K562 (cell line): ENCODE measurements around the gene TMEM179.
A peak's percentile ranks its signal among the peaks of the same experiment; 100 is the strongest.

Source experiments
- DMBX1 ChIP-seq: fragments of 250-450 bp; sonication (Bioruptor Pico); IDR thresholded peaks from 2 replicates; pipeline ENCODE4 v1.8.0; 2022; ENCODE audit warnings: inconsistent platforms, mild to moderate bottlenecking, moderate library complexity, borderline replicate concordance
- TF ChIP-seq, protein P1 (sequence below), 3 experiments: IDR thresholded peaks in 2 of 3; conservative IDR thresholded peaks in 1 of 3; 2 replicates each; pipeline ENCODE4 v1.5.1; 2011 to 2012; ENCODE audit warnings: low read length in 3 of 3, mild to moderate bottlenecking in 3 of 3, control low read depth in 2 of 3, improper control_type of control experiment in 1 of 3, inconsistent platforms in 1 of 3, low read depth in 1 of 3, mixed read lengths in 1 of 3, moderate library complexity in 1 of 3; ENCODE audit not compliant: insufficient read depth in 2 of 3

DNA sequence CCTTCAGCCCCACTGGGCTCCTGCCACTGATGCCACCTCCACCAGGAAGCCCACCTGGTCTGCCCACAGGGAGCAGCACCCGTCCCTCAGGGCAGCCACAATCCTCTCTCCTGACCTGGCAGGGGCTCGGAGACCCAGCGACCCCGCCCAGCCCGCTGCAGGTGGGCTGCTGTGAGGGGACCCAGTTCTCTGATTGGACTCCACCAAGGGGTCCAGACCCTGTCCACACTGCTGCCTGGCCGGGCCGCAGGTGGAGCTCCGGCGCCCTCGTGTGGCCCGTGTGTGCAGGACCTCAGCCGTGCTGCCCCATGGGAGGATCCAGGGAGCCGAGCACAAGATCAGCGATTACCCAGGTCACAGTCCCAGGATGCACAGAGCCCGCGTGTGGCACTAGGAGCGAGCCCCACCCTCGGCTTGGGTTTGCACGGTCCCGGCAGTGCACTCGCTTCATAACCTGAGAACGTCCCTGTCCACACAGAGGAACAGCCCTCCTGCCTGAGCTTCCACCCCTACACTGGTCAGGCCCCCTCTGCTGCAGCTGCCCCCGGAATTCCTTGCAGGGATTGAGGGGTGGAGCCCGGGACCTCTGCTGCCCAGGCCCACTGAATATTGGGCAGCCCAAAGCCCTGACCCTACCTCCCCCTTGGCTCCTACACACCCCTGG lies 35.4 kb upstream of the TMEM179 start:
- TF ChIP-seq, protein P1, sequence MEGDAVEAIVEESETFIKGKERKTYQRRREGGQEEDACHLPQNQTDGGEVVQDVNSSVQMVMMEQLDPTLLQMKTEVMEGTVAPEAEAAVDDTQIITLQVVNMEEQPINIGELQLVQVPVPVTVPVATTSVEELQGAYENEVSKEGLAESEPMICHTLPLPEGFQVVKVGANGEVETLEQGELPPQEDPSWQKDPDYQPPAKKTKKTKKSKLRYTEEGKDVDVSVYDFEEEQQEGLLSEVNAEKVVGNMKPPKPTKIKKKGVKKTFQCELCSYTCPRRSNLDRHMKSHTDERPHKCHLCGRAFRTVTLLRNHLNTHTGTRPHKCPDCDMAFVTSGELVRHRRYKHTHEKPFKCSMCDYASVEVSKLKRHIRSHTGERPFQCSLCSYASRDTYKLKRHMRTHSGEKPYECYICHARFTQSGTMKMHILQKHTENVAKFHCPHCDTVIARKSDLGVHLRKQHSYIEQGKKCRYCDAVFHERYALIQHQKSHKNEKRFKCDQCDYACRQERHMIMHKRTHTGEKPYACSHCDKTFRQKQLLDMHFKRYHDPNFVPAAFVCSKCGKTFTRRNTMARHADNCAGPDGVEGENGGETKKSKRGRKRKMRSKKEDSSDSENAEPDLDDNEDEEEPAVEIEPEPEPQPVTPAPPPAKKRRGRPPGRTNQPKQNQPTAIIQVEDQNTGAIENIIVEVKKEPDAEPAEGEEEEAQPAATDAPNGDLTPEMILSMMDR (IDR thresholded peaks at IDR 0.05 in 2 of 3, conservative IDR thresholded peaks at IDR 0.05 in 1 of 3; ENCODE audit: insufficient read depth in 2 of 3, low read depth in 1 of 3, low read length in 3 of 3) = peak; percentile 83 to 89 (median 88)
- TF ChIP-seq DMBX1 (CRISPR knock-in tag) = no peak
